ENCODE measurements around the gene PTPRM. TPM values are rescaled to one million over a fixed set of nuclear protein-coding genes. Genes with fewer than 3 reads are reported as not detected.

Gene PTPRM
- total and polyA plus RNA-seq, 2 experiments from 2014 or later: 30.9 to 62.8 TPM

DNA sequence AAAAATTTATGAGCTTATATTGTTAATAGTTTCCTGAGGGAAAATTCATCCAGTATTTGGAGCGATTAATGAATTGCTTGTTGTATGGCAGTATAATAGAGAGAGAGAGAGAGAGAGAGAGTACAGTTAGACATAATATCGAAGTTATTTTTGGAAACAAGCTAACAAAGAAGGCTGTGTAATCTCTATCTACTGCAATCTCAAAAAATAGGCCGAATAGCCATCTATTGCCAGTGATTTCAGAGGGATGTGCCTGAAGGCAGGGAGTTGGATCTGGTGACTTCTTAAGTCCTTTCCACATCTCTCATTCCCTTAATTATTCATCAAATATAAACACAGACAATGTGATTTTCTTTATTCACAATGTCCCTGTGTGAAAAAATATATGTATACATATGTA is 609.0 kb downstream of the PTPRM start:
- 70 to 71% methylated on average over 3 of the region's 3 CpGs for WGBS, 2 experiments (ENCODE audit: low coverage in 1 of 2, low lambda C conversion rate in 2 of 2, missing lambda C conversion rate in 2 of 2)
- Histone ChIP-seq H4K20me1 (ENCODE audit: insufficient read depth) (no peaks in the 10 kb centered on the region), H3K4me3 (no peak overlapping the region), H3K9me2 (ENCODE audit: insufficient read depth) (no peaks in the 10 kb centered on the region), H3K4me1 (ENCODE audit: insufficient read depth) (no peaks in the 10 kb centered on the region), H2AFZ (no peak overlapping the region), H3K27ac (no peak overlapping the region), H3K4me2 (ENCODE audit: unreplicated experiment) (no peak overlapping the region), H3K79me2 (ENCODE audit: insufficient read depth) (no peaks in the 10 kb centered on the region), H3F3A (ENCODE audit: insufficient read depth) (no peaks in the 10 kb centered on the region), H3K27me3 (replicated peaks; ENCODE audit: insufficient read depth) (no peaks in the 10 kb centered on the region), H3K9ac (no peak overlapping the region), H3K36me3 (ENCODE audit: low read depth) (no peaks in the 10 kb centered on the region), H3K9me3 (ENCODE audit: low read depth) (no peaks in the 10 kb centered on the region)
- no peak for DNase-seq
- TF ChIP-seq EZH2 (IDR thresholded peaks at IDR 0.05; ENCODE audit: insufficient read depth, poor library complexity, severe bottlenecking) (no peak), EZH2phosphoT487 (IDR thresholded peaks at IDR 0.05; ENCODE audit: insufficient read depth, low read depth) (no peak)
- in situ Hi-C loops (cut with MboI): no loop called here

DNA sequence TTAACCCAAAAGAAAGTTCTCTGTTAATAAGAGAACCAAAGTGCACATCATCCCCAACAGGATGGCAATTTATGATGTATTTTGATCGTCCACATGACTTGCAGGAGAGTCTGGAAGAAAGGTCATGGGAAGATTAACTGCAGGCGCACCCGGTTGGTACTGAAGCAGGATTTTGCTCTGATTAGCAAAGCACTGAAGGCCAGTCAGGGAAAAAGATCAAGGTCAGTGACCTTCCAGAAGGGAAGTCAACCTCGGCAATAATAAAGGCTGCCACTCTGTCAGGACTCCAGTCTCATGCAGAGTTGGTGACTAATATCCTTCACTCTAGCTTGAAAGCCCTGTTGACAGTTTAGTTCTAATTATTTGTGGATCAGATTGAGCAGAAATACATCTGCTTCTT is 609.4 kb downstream of the PTPRM start:
- no peaks in the 10 kb centered on the region for H3K9me2 ChIP-seq (ENCODE audit: insufficient read depth)
- no peak overlapping the region for H3K4me2 ChIP-seq (ENCODE audit: unreplicated experiment)
- no peaks in the 10 kb centered on the region for H3F3A ChIP-seq (ENCODE audit: insufficient read depth)
- 74 to 77% methylated on average over 4 of the region's 4 CpGs for WGBS, 2 experiments (ENCODE audit: low coverage in 1 of 2, low lambda C conversion rate in 2 of 2, missing lambda C conversion rate in 2 of 2)
- H3K27ac ChIP-seq: no peak overlapping the region
- H3K9me3 ChIP-seq (ENCODE audit: low read depth): no peaks in the 10 kb centered on the region
- H4K20me1 ChIP-seq (ENCODE audit: insufficient read depth): no peaks in the 10 kb centered on the region
- H2AFZ ChIP-seq: no peak overlapping the region
- no peaks in the 10 kb centered on the region for H3K36me3 ChIP-seq (ENCODE audit: low read depth)
- no peak for TF ChIP-seq EZH2phosphoT487 (IDR thresholded peaks at IDR 0.05; ENCODE audit: insufficient read depth, low read depth)
- no peak for TF ChIP-seq EZH2 (IDR thresholded peaks at IDR 0.05; ENCODE audit: insufficient read depth, poor library complexity, severe bottlenecking)
- H3K4me3 ChIP-seq: no peak overlapping the region
- no peak for DNase-seq
- H3K4me1 ChIP-seq (ENCODE audit: insufficient read depth): no peaks in the 10 kb centered on the region
- H3K79me2 ChIP-seq (ENCODE audit: insufficient read depth): no peaks in the 10 kb centered on the region
- no peak overlapping the region for H3K9ac ChIP-seq
- in situ Hi-C loops (cut with MboI): no loop called here
- no peaks in the 10 kb centered on the region for H3K27me3 ChIP-seq (replicated peaks; ENCODE audit: insufficient read depth)

DNA sequence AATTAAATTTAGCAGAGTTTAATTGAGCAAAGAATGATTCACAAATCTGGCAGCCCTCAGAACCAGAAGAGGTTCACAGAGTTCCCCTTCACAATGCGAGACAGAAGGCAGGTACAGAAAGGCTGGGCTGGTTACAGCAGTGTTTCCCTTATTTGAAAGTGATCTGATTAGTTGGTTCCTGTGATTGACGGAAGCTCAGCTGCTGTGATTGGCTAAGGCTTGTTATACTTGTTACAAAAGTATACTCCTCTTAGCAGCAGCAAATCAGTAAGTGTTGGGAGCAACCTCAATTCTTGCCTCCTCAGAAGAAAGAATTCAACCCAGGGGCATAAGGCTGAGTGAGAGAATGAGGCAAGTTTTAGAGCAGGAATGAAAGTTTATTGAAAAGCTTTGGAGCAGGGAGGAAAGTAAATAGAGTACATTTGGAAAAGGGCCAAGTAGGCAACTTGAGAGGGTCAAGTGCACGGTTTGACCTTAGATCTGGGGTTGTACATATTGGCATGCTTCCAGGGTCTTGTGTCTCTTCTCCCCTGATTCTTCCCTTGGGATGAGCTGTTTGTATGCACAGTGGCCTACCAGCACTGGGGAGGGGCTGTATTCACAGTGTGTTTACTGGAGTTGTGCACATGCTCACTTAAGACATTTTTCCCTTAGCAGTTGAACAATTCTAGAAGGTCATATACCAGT is 610.4 kb downstream of the PTPRM start:
- H3K9me2 ChIP-seq (ENCODE audit: insufficient read depth): no peaks in the 10 kb centered on the region
- H2AFZ ChIP-seq: no peak overlapping the region
- H3K4me3 ChIP-seq: no peak overlapping the region
- 97% methylated on average over 3 of the region's 3 CpGs for WGBS, 2 experiments (ENCODE audit: low coverage in 1 of 2, low lambda C conversion rate in 2 of 2, missing lambda C conversion rate in 2 of 2)
- H3K27me3 ChIP-seq (replicated peaks; ENCODE audit: insufficient read depth): no peaks in the 10 kb centered on the region
- H3K4me2 ChIP-seq (ENCODE audit: unreplicated experiment): no peak overlapping the region
- in situ Hi-C loops (cut with MboI): no loop called here
- TF ChIP-seq EZH2 (IDR thresholded peaks at IDR 0.05; ENCODE audit: insufficient read depth, poor library complexity, severe bottlenecking) (no peak), EZH2phosphoT487 (IDR thresholded peaks at IDR 0.05; ENCODE audit: insufficient read depth, low read depth) (no peak)
- H3F3A ChIP-seq (ENCODE audit: insufficient read depth): no peaks in the 10 kb centered on the region
- H3K4me1 ChIP-seq (ENCODE audit: insufficient read depth): no peaks in the 10 kb centered on the region
- H3K9ac ChIP-seq: no peak overlapping the region
- no peaks in the 10 kb centered on the region for H3K36me3 ChIP-seq (ENCODE audit: low read depth)
- H3K27ac ChIP-seq: no peak overlapping the region
- no peaks in the 10 kb centered on the region for H3K9me3 ChIP-seq (ENCODE audit: low read depth)
- no peaks in the 10 kb centered on the region for H3K79me2 ChIP-seq (ENCODE audit: insufficient read depth)
- DNase-seq: no peak
- H4K20me1 ChIP-seq (ENCODE audit: insufficient read depth): no peaks in the 10 kb centered on the region

DNA sequence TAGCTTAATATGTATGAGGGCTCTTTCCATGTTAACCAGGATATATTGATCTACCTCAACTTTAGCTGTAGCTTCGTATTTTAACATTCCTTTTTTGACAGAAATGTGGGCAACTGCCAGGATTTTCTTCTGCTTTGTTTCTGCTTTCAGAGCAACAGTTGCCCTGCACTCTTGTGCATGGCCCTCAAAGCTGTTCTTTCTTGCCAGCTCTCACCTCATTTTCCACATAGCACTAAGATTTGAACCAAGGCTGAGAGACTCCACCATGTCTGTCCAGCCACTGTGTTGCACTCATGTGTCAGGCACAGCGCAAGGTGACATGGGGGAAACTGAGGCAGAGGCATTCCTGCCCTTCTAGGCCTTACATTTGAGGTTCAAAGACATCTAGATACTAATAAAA is 619.3 kb downstream of the PTPRM start:
- no peak overlapping the region for H2AFZ ChIP-seq
- H3K9ac ChIP-seq: no peak overlapping the region
- H3K4me2 ChIP-seq (ENCODE audit: unreplicated experiment): no peak overlapping the region
- no peaks in the 10 kb centered on the region for H3K36me3 ChIP-seq (ENCODE audit: low read depth)
- no peaks in the 10 kb centered on the region for H3K79me2 ChIP-seq (ENCODE audit: insufficient read depth)
- H3K4me1 ChIP-seq (ENCODE audit: insufficient read depth): no peaks in the 10 kb centered on the region
- no peaks in the 10 kb centered on the region for H3K9me2 ChIP-seq (ENCODE audit: insufficient read depth)
- H3K9me3 ChIP-seq (ENCODE audit: low read depth): no peaks in the 10 kb centered on the region
- H3F3A ChIP-seq (ENCODE audit: insufficient read depth): no peaks in the 10 kb centered on the region
- in situ Hi-C loops (cut with MboI): no loop called here
- no peak for TF ChIP-seq EZH2 (IDR thresholded peaks at IDR 0.05; ENCODE audit: insufficient read depth, poor library complexity, severe bottlenecking)
- TF ChIP-seq EZH2phosphoT487 (IDR thresholded peaks at IDR 0.05; ENCODE audit: insufficient read depth, low read depth): no peak
- DNase-seq: no peak
- H3K27ac ChIP-seq: no peak overlapping the region
- H3K27me3 ChIP-seq (replicated peaks; ENCODE audit: insufficient read depth): no peaks in the 10 kb centered on the region
- H4K20me1 ChIP-seq (ENCODE audit: insufficient read depth): no peaks in the 10 kb centered on the region
- H3K4me3 ChIP-seq: no peak overlapping the region
- 94 to 98% methylated on average over 2 of the region's 2 CpGs for WGBS, 2 experiments (ENCODE audit: low coverage in 1 of 2, low lambda C conversion rate in 2 of 2, missing lambda C conversion rate in 2 of 2)
